ENCODE results near the gene GPR171. TPM values are rescaled to one million over a fixed set of nuclear protein-coding genes. Genes with fewer than 3 reads are reported as not detected.

GPR171 gene
- total RNA-seq, 1 donor, result not detected

DNA sequence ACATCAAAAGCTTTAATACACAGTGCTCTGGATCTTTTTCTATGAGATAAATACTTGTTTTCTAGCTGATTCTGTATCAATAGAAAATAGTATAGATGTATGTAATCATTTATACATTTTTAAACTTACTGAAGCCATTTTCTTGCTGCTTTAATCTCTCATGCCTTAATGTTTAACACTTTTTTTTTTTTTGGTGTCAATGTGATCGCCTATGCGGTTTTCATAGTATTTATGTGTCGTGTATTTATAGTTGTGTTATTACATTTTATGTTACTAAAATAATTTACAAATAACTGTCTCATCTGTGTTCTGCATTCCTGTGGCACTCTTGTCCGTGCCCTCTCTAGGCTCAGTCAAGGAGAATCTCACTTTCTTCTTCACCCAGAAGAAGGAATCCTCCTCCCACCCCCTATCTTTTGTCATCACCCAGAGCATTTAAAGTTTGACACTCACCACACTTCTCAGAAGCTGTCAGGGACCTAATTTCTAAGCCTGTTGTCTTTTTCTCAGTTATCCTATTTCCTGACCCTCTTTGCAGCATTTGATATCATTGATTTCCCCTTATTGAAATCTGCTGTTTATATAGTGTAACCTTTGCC is 21.4 kb upstream of the GPR171 start:
- TF ChIP-seq, protein P1, sequence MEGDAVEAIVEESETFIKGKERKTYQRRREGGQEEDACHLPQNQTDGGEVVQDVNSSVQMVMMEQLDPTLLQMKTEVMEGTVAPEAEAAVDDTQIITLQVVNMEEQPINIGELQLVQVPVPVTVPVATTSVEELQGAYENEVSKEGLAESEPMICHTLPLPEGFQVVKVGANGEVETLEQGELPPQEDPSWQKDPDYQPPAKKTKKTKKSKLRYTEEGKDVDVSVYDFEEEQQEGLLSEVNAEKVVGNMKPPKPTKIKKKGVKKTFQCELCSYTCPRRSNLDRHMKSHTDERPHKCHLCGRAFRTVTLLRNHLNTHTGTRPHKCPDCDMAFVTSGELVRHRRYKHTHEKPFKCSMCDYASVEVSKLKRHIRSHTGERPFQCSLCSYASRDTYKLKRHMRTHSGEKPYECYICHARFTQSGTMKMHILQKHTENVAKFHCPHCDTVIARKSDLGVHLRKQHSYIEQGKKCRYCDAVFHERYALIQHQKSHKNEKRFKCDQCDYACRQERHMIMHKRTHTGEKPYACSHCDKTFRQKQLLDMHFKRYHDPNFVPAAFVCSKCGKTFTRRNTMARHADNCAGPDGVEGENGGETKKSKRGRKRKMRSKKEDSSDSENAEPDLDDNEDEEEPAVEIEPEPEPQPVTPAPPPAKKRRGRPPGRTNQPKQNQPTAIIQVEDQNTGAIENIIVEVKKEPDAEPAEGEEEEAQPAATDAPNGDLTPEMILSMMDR (IDR thresholded peaks at IDR 0.05; ENCODE audit: extremely low read depth, low read depth, low read length), result no peak
- Histone ChIP-seq H3K4me3 (ENCODE audit: insufficient read depth, low read length) (no peak overlapping the region), H3K36me3 (ENCODE audit: insufficient read depth, low read length) (no peaks in the 10 kb centered on the region), H3K4me2 (ENCODE audit: insufficient read depth, low read length) (no peak overlapping the region), H3K27ac (ENCODE audit: low read depth, low read length) (no peak overlapping the region), H2AFZ (ENCODE audit: low read length) (no peak overlapping the region), H3K4me1 (ENCODE audit: insufficient read depth, low read length) (peaks cover 32% of the 10 kb centered on the region), H3K79me2 (ENCODE audit: insufficient read depth, low read length) (no peaks in the 10 kb centered on the region), H3K27me3 (ENCODE audit: insufficient read depth, low read length) (no peaks in the 10 kb centered on the region), H4K20me1 (ENCODE audit: insufficient read depth, low read length) (no peaks in the 10 kb centered on the region), H3K9me3 (ENCODE audit: low read depth, low read length) (no peaks in the 10 kb centered on the region)
- no peak for DNase-seq (ENCODE audit: insufficient read length, low spot score, missing footprints)

DNA sequence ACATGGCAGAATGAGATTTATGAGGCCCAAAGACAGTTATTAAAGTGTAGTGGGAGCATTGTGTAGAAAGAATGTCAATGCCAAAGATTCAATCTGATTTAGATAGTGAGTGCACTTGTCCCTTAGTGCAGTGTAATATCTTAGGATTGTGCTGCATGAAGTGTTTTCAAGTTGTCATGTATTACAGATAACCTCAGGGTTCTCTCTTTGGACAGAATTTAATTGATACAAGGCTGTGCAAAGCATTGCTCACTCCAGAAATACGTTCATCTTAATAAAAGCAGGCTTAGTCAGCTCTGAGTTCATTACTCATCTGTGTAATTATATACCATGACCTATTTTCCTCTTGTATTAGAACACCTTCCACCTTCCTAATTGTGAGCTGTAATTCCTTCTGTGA is 16.0 kb upstream of the GPR171 start:
- TF ChIP-seq, protein P1 (IDR thresholded peaks at IDR 0.05; ENCODE audit: extremely low read depth, low read depth, low read length), result no peak
- Histone ChIP-seq H2AFZ (ENCODE audit: low read length) (no peak overlapping the region), H3K4me1 (ENCODE audit: insufficient read depth, low read length) (peaks cover 22% of the 10 kb centered on the region), H4K20me1 (ENCODE audit: insufficient read depth, low read length) (no peaks in the 10 kb centered on the region), H3K27ac (ENCODE audit: low read depth, low read length) (no peak overlapping the region), H3K27me3 (ENCODE audit: insufficient read depth, low read length) (no peaks in the 10 kb centered on the region), H3K9me3 (ENCODE audit: low read depth, low read length) (no peaks in the 10 kb centered on the region), H3K4me3 (ENCODE audit: insufficient read depth, low read length) (no peak overlapping the region), H3K4me2 (ENCODE audit: insufficient read depth, low read length) (no peak overlapping the region), H3K79me2 (ENCODE audit: insufficient read depth, low read length) (no peaks in the 10 kb centered on the region), H3K36me3 (ENCODE audit: insufficient read depth, low read length) (no peaks in the 10 kb centered on the region)
- peak; percentile 52 for DNase-seq (ENCODE audit: insufficient read length, low spot score, missing footprints)

DNA sequence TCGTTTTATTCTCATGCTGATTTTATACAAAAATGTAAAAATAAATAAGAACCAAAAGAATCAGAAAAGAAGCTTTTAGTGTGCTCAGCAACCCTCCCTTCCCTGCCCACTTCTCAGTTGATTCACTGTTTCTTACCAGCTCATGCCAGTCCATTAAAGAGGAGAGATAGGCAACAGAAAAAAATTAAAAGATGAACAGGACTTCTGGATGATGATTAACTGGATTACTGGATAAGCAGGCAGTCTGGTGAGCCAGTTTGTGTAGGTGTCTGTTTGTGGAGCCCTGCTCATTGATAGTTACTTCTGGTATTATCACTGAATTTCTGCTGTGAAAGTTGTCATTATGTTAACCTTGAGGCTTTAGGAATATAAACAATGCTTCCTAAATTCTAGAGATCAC is 15.1 kb upstream of the GPR171 start:
- Histone ChIP-seq H2AFZ (ENCODE audit: low read length) (no peak overlapping the region), H3K36me3 (ENCODE audit: insufficient read depth, low read length) (no peaks in the 10 kb centered on the region), H3K79me2 (ENCODE audit: insufficient read depth, low read length) (no peaks in the 10 kb centered on the region), H3K4me2 (ENCODE audit: insufficient read depth, low read length) (no peak overlapping the region), H3K9me3 (ENCODE audit: low read depth, low read length) (no peaks in the 10 kb centered on the region), H3K4me1 (ENCODE audit: insufficient read depth, low read length) (peaks cover 22% of the 10 kb centered on the region), H3K4me3 (ENCODE audit: insufficient read depth, low read length) (no peak overlapping the region), H3K27me3 (ENCODE audit: insufficient read depth, low read length) (no peaks in the 10 kb centered on the region), H3K27ac (ENCODE audit: low read depth, low read length) (peak overlapping the region; percentile 11), H4K20me1 (ENCODE audit: insufficient read depth, low read length) (no peaks in the 10 kb centered on the region)
- TF ChIP-seq, protein P1 (IDR thresholded peaks at IDR 0.05; ENCODE audit: extremely low read depth, low read depth, low read length), result no peak
- DNase-seq (ENCODE audit: insufficient read length, low spot score, missing footprints), result no peak

DNA sequence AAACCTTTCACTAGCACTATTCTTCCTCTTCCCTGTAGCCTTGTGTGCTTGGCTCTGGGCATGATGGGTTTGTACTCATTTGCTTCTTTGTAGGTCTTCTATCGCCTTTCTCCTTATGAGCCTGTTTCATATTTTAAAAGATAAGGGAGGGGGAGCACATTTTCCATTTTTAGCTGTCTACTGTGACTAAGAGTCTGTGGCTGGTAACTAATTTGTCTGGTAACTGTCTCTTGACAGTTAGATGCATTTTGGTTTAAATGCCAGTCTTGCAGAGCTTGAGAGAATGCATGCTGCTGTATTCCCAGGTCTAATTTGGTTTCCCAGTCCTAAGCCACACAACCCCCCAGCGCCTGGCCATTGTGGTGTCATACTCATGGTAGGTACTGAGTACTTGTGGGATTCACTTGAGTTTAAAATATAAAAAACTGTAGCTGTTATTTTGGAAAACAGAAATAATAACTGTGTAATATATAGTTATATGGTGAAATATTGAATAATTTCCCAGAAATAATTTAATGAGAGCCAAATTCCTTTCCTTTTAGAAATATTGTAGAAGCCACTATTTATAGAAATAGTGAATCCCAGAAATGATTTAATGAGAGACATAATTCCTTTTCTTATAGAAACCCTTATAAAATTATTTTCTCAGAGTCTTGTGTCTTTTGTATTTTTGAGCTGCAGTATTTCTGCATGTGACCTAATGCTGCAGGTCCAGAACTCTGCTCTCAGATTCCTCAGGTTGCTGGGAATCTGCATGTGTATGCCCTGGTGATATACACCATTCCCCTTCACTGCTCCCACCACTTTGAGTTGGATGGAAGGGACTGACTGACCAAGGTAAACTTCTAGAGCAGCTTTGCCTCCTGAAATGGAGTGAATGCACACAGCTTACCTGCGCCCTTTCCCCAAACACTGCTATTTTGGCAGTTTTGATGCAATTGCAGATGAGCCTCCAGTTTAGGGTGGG is 13.9 kb upstream of the GPR171 start:
- peaks cover 22% of the 10 kb centered on the region for H3K4me1 ChIP-seq (ENCODE audit: insufficient read depth, low read length)

More for the DNA sequence above, 13.9 kb upstream of the GPR171 start:
- Histone ChIP-seq H2AFZ (ENCODE audit: low read length) (no peak overlapping the region), H4K20me1 (ENCODE audit: insufficient read depth, low read length) (no peaks in the 10 kb centered on the region), H3K4me3 (ENCODE audit: insufficient read depth, low read length) (no peak overlapping the region), H3K27ac (ENCODE audit: low read depth, low read length) (peak overlapping the region; percentile 2), H3K27me3 (ENCODE audit: insufficient read depth, low read length) (no peaks in the 10 kb centered on the region), H3K9me3 (ENCODE audit: low read depth, low read length) (no peaks in the 10 kb centered on the region), H3K4me2 (ENCODE audit: insufficient read depth, low read length) (no peak overlapping the region), H3K79me2 (ENCODE audit: insufficient read depth, low read length) (no peaks in the 10 kb centered on the region), H3K36me3 (ENCODE audit: insufficient read depth, low read length) (no peaks in the 10 kb centered on the region)
- DNase-seq (ENCODE audit: insufficient read length, low spot score, missing footprints), result peak; percentile 22
- TF ChIP-seq, protein P1 (IDR thresholded peaks at IDR 0.05; ENCODE audit: extremely low read depth, low read depth, low read length), result no peak

All from osteoblast (primary cell).